AG08396 (cell line): ENCODE results near the gene PTPRK.

Experiments
- DNase-seq: peaks from one replicate; pipeline ENCODE4 v3.0.0; 2012; ENCODE audit warnings: low spot score, mixed read lengths

PTPRK gene

DNA sequence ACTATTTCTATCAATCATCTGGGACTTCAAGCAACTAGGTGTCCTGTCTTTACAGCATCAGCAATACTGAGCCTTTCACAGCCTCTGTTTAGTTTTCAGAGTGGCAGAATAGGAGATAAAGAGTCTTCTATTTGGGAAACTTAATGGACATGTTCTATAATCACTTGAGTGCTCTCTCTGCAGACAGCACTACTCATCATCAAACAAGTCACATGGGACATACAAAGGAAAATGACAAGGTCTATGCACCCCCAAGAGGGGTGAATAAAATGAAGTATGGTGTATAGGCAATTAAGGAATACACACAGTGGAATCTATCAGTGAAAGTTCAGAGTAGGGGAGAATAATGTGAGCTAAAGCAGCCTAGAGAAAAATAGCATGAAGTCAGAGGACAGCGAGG, 381.7 kb downstream of the PTPRK start:
- no peak for DNase-seq

DNA sequence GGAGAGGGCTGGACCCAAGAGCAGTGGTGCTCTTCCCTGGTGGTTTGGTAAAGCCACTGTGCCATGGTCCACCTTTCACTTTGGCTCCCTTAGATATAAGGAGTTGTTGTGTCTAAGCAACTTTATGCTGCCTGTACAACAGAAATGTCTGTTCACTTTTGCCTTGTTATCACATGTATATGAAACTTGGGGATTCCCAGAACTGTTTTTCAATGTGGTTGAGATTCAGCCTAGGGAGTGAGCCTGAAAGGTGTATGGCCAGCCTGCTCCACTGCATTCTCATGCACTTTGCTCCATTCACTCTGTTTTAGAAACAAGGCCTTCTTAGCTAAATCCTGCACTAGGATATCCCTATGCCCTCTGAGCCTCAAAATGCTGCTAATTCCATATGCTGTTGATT, 385.1 kb downstream of the PTPRK start:
- no peak for DNase-seq

DNA sequence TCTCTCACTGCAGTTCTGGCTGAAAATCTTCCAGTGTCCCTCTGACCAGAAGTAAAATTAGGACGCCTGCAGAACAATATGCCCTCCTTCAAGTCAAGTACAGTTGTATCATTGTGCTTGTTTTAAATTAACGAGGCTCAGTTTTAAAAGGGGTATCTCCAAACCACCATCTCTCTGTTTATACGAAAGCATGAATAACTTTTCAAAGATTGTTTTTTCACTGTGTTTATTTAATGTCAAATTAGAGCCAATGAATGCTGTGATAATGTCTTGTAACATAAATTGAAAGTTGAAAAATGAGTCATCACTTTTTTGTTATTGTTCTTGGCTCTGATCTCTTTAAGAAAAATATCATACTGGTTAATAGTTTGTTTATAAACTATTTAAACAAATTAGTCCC, 388.8 kb downstream of the PTPRK start:
- DNase-seq = no peak

DNA sequence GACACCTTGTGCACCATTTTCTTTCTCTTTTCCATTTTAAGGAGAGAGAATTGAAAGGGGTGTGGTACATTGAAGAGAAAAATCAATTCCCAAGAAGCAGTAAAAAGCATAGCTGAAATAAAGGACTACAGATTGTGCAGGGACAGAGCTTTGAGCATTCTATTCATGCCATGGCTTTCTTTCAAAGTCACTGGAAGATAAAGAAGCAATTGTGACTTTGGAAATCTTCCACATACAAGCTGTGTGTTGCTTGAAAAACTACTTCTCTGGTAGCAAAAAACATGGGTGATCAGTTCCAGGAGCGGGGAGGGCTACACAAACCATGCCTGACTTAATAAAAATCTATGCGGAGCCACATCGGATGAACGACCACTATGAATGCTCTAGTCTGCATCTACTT, 389.4 kb downstream of the PTPRK start:
- DNase-seq = no peak

DNA sequence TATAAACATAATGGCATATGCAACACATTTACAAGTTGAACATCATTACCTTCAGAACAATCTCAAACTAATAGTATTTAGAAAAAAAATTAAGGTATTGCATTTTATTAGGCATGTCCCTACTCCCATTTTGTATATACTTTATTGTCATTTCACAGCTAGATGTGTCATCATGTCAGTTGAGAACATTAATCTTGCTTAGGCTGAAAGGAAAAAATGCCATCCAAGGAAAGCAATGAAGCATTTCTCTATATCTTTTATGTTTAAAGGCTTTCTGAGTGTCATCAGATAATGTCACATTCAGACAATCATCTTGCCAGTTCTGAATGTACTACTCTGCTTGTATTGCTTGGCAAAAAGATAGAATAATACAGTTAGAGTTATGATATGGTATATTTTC, 390.7 kb downstream of the PTPRK start:
- DNase-seq = no peak

DNA sequence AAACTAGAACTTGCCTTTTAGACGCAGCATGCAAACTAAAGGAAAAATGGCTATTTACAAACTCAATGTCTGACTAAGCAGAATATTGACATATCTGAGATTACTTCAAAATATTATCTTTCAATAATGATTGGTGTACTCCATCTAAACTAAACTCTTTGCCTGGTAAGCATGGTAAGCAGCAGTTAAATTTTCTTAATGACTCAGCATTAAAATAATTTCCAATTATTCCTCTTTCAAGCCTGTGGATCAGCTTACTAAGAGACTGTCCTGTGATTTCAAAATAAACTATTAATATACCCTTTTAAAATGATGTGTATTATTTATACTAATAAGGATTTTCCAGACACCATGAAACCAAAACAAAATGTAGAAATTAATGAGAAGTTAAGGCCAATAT, 392.7 kb downstream of the PTPRK start:
- DNase-seq = no peak

DNA sequence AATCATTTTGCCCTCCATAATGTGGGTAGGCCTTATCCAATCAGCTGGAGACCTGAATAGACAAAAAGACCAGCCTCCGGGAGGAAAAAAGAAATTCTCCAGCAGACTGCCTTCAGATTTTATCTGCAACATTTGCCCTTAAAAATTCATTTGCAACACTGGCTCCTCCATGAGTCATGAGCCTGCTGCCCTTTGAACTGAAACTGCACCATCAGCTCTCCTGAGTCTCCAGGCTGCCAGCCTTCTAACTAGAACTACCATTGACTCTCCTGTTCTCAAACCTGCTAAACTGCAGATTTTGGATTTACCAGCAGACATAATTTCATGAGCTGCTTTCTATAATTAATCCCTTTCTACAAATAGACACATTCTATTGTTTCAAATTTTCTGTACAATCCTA, 395.7 kb downstream of the PTPRK start:
- DNase-seq = no peak

DNA sequence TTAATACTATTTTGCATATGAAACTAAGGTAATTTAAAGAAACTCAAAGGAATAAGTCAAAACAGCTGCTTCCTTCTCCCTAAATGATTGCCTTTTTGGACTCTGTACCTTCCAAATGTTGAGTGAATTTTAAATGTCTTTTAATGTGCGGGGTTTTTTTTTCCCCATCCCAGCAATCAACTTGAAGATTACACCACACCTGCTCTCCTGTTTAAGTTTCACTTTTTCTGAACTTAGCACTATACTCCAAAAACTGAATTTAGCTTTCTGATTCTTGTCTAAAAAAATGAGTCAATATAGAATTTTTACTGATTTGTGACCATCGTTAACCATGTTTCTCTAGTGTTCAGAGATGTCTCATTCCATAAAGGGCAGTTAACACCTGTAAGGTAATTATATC, 398.8 kb downstream of the PTPRK start:
- no peak for DNase-seq

DNA sequence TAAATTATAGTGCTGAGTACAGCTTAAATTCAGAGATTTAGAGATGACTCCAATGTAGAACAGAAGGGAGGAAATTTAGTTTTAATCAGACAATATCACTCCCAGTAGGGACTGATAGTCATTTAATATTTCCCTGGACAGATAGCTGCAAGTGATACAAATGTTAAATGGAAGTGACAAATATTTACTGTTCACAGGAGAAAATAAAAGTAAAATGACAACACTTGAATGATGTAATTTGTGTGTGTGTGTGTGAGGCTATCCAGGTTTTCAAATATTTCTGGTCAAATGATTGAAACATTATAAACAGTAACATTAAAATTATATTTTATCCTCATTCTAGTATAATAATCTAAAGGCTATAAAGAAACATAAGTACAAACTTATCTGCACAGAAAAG, 399.2 kb downstream of the PTPRK start:
- no peak for DNase-seq

DNA sequence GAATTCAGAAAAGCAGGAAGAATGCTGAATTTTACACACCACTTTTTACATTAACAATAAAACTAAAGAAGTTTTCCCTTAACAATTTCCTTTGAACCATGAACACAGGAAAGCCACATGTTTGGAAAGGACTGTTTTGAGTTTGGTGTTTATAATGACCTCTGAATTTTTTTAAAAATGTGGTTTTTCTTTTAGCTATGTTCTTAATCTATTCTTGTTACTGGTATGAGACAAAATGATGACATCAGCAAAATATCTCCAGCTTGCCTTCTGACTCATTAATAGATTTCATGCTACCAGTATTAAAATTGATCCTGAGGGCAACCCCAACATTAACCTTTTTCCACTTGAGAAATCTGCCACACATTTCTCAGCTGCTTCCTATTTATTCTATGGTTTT, 402.0 kb downstream of the PTPRK start:
- DNase-seq = no peak

DNA sequence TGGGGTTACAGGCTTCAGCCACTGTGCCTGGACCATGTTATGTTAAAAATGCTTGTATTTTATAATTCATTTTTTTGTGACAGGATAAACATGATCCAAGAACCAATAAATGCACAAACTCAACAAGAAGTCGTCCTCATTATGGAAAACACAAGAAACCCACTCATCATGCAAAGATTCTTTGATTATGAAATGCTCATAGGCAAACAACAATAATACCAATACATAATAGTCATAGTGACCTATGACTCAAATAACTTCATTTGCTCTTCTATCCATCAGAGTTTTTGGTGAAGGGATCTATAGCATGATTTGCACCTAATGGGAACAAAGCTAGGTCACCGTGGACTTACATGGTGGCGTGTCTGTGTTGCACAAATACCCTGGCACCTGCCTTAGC, 402.5 kb downstream of the PTPRK start:
- no peak for DNase-seq

DNA sequence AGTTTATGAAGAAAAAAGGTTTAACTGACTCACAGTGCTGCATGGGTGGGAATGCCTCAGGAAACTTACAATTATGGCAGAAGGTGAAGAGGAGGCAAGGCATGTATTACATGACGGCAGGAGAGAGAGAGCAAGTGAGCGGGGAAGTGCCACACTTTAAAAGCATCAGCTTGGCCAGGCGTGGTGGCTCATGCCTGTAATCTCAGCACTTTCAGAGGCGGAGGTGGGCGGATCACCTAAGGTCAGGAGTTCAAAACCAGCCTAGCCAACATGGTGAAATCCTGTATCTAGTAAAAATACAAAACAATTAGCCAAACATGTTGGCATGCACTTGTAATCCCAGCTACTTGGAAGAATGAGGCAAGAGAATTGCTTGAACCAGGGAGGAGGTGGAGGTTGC, 406.2 kb downstream of the PTPRK start:
- DNase-seq = no peak

DNA sequence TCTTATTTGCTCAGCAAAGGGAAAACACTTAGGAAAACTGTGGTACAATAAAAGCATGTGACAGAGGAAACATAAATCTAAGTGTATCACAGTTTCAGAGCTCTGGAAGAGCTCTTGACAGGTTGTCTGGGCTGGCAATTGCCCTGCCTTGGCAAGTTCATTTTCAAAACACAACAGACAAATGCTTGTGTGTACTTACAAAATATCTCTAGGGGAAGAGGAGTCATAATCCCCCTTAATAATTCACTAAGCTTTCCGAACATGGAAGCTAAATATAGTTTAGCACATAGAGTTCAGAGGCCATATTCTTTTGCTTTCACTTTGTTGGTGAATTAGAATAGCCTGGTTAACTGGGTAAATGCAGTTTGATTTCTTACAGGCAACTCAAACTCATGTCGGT, 407.9 kb downstream of the PTPRK start:
- no peak for DNase-seq

DNA sequence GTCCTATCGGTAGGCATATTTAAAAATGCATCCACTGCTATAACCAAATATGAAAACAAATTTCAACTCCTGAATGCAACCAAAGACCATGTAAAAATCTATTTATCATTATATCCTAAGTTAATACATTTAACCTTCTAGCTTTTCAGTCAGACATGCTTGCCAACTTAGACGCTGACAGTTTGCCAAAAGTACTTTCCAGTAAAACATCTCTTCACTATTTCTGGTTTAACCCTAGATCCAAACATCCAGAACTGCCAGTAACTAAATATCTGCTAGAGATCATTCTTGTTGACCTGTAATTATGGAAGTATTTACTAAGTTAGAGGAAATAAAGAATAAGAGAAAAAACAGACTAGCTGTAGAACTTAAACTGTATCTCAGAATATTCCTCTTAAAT, 409.3 kb downstream of the PTPRK start:
- no peak for DNase-seq

DNA sequence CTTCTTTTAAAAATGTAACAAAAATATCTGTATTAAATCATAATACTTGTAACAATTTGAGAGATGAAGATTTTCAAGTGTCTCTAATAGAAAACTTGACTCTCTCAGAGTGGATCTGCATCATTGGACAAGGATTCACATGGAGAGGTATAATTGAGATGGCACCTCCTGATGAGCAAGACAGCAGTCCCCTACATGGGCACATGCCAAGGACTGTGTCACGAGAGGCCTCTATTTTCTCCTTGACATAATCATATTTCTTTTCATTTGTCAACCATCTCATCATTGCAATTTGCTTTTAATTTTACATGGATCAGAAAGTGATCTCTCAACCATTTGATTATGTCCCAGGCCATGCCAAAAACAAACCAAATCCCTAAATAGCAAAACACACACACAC, 412.7 kb downstream of the PTPRK start:
- DNase-seq = no peak

DNA sequence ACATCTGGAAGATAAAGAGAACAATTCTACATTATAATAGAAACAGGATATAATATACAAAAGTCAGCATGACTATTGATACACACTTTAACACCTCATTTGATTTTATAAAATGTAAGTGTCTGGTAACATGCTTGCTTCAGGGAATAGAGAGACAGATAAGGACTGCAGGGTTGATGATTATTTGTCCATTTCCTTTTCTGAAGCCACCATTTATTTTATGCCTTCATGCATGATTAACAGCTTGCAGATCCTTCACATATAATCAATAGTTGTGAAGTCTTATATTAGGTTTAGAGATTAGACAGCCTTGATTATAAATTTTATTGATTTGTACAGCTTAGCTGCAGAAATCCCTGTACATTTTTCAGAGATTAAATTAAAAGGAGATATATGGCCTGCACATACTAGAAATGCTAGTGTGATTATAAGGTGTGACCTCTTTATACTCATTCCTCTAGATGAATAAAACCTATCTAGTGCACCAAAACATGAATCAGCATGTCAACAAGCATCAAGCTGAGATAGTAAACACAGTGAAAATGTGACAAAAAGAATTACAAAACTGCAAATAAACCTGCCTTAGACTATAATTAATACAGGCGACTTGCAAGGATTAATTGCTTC, 420.7 kb downstream of the PTPRK start:
- DNase-seq = no peak

DNA sequence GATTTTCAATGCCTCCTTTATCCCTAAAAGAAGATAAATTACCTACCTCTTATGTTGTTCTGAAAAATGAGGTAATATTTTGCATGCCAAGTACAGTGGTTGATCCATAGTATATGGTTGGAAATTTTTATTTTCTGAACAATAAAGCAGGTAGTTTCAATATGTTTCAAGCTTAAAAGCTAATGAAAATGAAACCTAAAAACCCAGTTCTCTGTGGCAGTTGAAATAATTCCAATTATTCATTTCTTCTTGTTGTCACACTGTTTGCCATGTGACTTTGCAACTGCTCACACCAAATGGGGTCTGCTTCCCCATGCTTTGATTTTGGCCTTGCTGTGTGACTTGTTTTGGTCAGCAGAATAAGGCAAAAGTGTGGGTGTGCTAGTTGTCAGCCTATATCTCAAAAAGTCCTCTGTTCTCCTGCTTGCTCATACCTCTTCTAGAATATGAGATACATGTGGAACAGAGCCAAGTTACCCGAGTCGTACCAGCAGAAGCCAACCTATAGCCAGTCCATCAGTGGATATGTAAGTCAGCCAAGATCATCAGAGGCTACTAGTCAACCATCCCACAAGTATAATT, 422.3 kb downstream of the PTPRK start:
- no peak for DNase-seq

DNA sequence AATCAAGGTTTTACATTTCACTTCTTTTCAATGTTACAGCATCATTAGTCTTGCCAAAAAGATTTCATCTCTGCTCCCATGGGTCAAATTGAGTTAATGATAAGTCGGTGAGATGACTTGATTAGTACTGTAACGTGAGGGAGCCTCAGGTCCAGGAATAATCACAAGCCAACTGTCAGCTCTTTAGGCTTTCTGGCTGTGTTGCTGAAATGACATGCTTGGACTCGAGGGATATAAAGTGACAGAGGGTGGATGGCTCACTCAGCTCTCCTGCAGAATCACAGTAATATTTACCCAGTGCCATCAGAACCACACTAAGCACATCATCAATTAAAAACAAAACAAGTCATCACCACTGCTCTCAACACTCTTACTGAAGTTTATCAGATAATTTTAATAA, 423.4 kb downstream of the PTPRK start:
- DNase-seq = no peak

DNA sequence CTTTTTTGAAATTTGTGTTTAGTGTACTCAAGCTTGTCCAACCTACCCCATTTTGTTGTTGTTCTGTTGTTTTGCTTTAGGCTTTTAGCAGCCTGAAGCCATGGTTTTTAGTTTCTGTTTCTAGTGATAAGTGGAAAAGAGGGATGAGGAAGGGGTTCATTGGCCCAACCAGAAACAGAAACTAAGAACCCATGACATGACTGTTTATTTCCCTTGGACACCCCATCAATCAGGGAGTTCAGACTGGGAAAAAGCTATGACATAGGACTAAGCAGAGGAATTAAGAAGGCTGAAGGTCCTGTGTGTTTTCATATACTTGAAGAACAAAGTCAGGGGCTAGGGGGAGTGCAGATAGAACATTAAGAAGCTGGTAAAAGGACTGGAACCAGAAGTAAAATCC, 425.0 kb downstream of the PTPRK start:
- DNase-seq = no peak

DNA sequence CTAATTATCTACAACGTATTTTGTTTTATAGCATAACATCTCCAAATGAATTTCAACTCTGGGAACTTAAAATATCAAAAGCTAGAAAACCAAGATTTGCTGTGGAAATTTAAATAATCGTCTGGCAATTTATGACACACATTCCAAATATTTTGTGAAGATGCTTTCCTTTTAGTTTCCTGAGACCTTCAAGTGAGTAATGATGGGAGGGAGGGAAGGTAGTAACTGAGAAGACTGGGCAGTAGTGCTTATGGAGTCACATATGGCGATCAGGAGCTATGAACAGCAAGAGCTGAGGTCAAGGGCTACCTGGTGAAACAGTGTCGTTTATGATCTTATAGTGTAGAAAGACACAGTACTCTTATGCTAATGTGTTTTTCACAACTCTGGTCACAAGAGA, 441.4 kb downstream of the PTPRK start:
- DNase-seq = no peak

DNA sequence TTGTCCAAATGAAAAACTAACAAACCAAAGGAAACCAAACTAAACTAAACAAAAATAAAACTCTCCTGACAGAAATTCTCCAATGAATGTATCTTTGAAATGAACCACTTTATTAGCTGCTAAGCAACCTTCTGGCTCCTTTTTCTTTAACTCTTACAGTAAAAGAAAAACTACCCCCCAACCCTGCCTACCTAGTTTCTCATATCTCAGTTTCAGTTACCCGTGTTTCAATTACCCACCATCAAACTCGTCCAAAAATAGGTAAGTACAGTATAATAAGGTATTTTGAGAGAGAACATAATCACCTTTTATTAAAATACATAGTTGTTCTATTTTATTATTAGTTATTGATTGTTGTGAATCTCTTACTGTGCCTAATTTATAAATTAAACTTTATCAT, 442.1 kb downstream of the PTPRK start:
- DNase-seq = no peak

DNA sequence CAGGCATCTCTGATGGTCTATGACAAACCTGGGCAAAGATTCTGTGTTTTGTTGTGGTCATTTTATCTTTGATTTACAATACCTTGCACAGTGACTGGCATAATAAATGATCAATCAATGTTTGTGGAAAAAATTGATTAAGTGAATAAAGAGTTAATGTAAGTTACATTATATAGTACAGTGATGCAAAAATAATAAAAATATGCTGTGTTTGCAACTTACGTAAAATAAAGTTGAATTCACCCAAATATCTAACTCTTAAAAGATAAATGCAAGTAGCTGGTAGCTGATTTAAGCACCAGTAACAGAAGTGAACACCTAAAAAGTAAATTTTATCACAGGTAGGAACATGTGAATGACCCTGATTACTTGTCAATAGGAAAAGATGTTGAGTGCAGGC, 443.6 kb downstream of the PTPRK start:
- no peak for DNase-seq

DNA sequence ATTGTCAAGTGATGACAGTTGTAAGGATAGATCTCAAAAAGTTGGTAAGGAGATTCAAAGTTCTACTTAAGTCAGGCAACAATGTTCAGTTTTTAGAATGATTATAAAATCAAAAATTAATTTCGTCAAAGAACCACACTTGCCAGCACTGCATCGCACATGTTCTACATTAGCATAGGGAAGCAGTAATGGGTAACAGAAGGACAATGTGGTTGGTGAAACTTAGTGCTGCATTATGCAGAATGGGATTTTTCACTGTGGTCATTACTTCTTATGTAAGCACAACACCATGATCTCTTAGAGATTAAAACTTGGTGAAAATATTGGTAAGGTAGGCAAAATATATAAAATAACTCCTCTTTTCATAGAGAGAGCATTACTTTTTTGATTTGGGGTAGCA, 445.8 kb downstream of the PTPRK start:
- no peak for DNase-seq

DNA sequence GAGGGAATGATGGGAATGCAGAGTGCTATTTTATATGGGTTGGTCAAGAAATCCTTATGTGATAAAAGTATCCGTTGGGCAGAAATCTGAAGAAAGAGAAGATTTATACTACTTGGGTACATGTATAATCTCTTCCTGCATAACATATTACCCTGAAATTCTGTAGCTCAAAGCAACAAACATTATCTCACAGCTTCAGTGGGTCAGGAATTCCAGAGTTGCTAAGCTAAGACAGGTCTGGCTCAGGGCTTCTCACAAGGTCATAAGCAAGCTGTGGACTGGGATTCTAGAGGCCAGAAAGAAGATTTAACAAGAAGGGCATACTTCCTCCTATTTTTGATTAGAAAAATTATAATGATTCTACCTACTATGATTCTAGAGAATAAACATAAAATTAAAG, 447.0 kb downstream of the PTPRK start:
- DNase-seq = no peak

DNA sequence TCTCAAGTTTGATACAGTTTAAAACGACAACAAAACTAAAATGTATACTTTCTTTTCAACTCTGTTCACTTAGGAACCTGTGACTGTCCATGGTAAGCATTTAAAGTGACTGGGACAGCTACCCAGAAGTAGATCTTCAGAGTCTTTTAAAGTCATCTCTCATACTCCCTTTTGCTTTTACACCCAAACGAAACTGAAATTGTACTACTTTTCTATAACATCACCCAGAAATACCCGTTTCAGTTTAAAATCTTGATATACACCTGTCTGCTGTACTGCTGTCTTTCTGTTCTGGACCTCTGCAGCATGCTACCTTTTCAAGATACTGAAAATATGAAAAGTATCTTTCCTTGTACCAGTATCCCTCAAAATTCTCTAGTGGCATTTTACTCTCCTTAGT, 449.2 kb downstream of the PTPRK start:
- DNase-seq = no peak
